ENCODE measurements around the gene CPSF4L. TPM values are rescaled to one million over a fixed set of nuclear protein-coding genes. Genes with fewer than 3 reads are reported as not detected.

Gene CPSF4L
- total and polyA plus RNA-seq, 2 donors (not counting 3 experiments of a cell fraction or from before 2014, with no cell fraction given), result not detected

DNA sequence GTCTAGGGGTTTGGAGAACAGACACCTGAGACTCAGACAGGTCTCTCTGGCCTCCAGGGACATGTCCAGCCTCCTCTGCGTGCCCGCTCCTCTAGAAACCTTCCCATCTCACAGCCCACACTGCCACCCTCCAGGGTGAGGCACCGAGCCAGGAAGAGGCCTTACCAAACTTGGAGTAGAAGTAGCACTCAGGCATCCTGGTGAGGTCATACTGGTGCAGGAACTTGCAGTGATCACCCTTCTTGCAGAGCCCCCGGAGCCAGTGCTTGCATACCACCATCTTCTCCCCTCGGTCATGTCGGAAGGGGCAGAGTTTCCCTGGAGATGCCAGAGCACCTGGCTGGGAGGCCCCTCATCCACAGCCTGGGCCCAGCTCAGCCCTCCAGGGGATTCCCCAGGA lies 4.2 kb downstream of the CPSF4L start:
- intact Hi-C loops (cut with micrococcal nuclease), result no loop called here
- H3K9me1 ChIP-seq (replicated peaks; ENCODE audit: control insufficient read depth, extremely low read depth, insufficient read depth, low read length), result no peaks in the 10 kb centered on the region
- POLR2A ChIA-PET, result no interaction called here
- H3K79me2 ChIP-seq (ENCODE audit: control insufficient read depth, insufficient read depth, low read length), result no peaks in the 10 kb centered on the region
- DNase-seq (ENCODE audit: low read depth, low spot score), result no peak
- H3K4me3 ChIP-seq (replicated peaks in 1 of 3; ENCODE audit: insufficient read depth in 1 of 3, low read depth in 1 of 3, low read length in 3 of 3), result no peak overlapping the region
- H3K9ac ChIP-seq (replicated peaks; ENCODE audit: extremely low read depth, insufficient read depth, low read length), result no peak overlapping the region
- no peak overlapping the region for H2AFZ ChIP-seq (ENCODE audit: low read depth, low read length)
- H3K4me1 ChIP-seq (ENCODE audit: control insufficient read depth, extremely low read depth, insufficient read depth, low read length), result no peaks in the 10 kb centered on the region
- H3K9me3 ChIP-seq (replicated peaks; ENCODE audit: control insufficient read depth, insufficient read depth, low read length), result no peaks in the 10 kb centered on the region
- no peaks in the 10 kb centered on the region for H3K27me3 ChIP-seq (ENCODE audit: control insufficient read depth in 2 of 2, insufficient read depth in 2 of 2, low read length in 2 of 2)
- H3K4me2 ChIP-seq (ENCODE audit: insufficient read depth, low read length), result no peak overlapping the region
- no peak for FAIRE-seq
- TF ChIP-seq, protein P1, sequence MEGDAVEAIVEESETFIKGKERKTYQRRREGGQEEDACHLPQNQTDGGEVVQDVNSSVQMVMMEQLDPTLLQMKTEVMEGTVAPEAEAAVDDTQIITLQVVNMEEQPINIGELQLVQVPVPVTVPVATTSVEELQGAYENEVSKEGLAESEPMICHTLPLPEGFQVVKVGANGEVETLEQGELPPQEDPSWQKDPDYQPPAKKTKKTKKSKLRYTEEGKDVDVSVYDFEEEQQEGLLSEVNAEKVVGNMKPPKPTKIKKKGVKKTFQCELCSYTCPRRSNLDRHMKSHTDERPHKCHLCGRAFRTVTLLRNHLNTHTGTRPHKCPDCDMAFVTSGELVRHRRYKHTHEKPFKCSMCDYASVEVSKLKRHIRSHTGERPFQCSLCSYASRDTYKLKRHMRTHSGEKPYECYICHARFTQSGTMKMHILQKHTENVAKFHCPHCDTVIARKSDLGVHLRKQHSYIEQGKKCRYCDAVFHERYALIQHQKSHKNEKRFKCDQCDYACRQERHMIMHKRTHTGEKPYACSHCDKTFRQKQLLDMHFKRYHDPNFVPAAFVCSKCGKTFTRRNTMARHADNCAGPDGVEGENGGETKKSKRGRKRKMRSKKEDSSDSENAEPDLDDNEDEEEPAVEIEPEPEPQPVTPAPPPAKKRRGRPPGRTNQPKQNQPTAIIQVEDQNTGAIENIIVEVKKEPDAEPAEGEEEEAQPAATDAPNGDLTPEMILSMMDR (IDR thresholded peaks at IDR 0.05; ENCODE audit: extremely low read depth in 1 of 2, insufficient read depth in 1 of 2, low read depth in 1 of 2, low read length in 2 of 2), result no peak
- TF ChIP-seq JUN (IDR thresholded peaks at IDR 0.05; ENCODE audit: borderline replicate concordance, insufficient read depth, insufficient read length, low read depth) (no peak), FOS (IDR thresholded peaks at IDR 0.05; ENCODE audit: borderline replicate concordance, insufficient read depth, low read length) (no peak), MYC (IDR thresholded peaks at IDR 0.05; ENCODE audit: low read depth, low read length) (no peak), EZH2 (IDR thresholded peaks at IDR 0.05; ENCODE audit: borderline replicate concordance, low read depth, low read length, severe bottlenecking) (no peak), GATA2 (IDR thresholded peaks at IDR 0.05; ENCODE audit: insufficient read depth, insufficient read length, low read depth, low read length) (no peak), POLR2A (IDR thresholded peaks at IDR 0.05; ENCODE audit: low read depth, low read length) (no peak), POLR2AphosphoS5 (IDR thresholded peaks at IDR 0.05; ENCODE audit: insufficient read depth, low read depth, low read length) (no peak)
- TF ChIP-seq, protein P2, sequence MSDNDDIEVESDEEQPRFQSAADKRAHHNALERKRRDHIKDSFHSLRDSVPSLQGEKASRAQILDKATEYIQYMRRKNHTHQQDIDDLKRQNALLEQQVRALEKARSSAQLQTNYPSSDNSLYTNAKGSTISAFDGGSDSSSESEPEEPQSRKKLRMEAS (IDR thresholded peaks at IDR 0.05; ENCODE audit: insufficient read depth, insufficient read length), result no peak
- BruUV-seq (replicated peaks), result no TSS peak
- H3K36me3 ChIP-seq (ENCODE audit: control insufficient read depth in 2 of 2, extremely low read depth in 1 of 2, insufficient read depth in 2 of 2, low read length in 2 of 2), result no peaks in the 10 kb centered on the region
- no peak overlapping the region for H3K27ac ChIP-seq (ENCODE audit: insufficient read depth, low read depth, low read length)
- dilution Hi-C loops (cut with MboI; ENCODE audit: extremely low pct_ligation_motif_present, low sequenced_read_pairs), result no loop called here
- CTCF ChIA-PET, result interaction anchor here (11.8 kb wide), 1 partner anchor 114 kb away, joined by 376 read pairs; no protein-coding TSS in a partner anchor
- H4K20me1 ChIP-seq (replicated peaks; ENCODE audit: control insufficient read depth, extremely low read depth, insufficient read depth, low read length), result no peaks in the 10 kb centered on the region

Measured in endothelial cell of umbilical vein (primary cell).